K562 (cell line): Measurements from ENCODE around the gene SHISAL2B. TPM values are rescaled to one million over a fixed set of nuclear protein-coding genes. Genes with fewer than 3 reads are reported as not detected.

Source experiments
- ATAC-seq: fragments of 200-7000 bp; cut with Tn5 transposase; 3 replicates; pipeline ENCODE4 v1.9.1; 2020; ENCODE audit warnings: moderate library complexity
- BruUV-seq: library from RNA; stranded (reverse); fragments of 400-500 nt; replicated peaks from 2 replicates; lab custom pipeline; 2021; lab: Mats Ljungman, UMichigan
- CTCF ChIA-PET: fragments of 300-600 bp; formaldehyde crosslinking; extraction: SDS; loops from one replicate; lab custom pipeline; 2021; ENCODE audit warnings: low intra/inter-chr PET ratio; lab: Yijun Ruan, JAX
- POLR2A ChIA-PET: fragments of 300-600, 350-650 bp; sonication (Branson Sonifier 250); formaldehyde crosslinking; extraction: SDS; loops from one replicate; lab custom pipeline; 2021; ENCODE audit warnings: antibody characterized with exemption, inconsistent platforms; lab: Yijun Ruan, JAX
- DNase-seq, 4 experiments: peaks; one replicate each; pipeline versions ENCODE4 v3.0.0 to v3.0.0-alpha.2; 2011 to 2018; ENCODE audit warnings: low spot score in 3 of 4, mixed read lengths in 3 of 4; ENCODE audit errors: extremely low read depth in 1 of 4
- FAIRE-seq: peaks from 2 replicates; lab custom pipeline; 2011; peaks lifted over from hg19 to GRCh38; lab: Jason Lieb, UNC
- H2AFZ ChIP-seq: 2 replicates; pipeline ENCODE4 v1.6.0; 2011; ENCODE audit warnings: low read depth, low read length, control low read depth, inconsistent platforms
- H3K27ac ChIP-seq: fragments of 200-600 bp; 3 replicates; pipeline ENCODE4 v1.8.0; 2011; ENCODE audit warnings: low read depth, mild to moderate bottlenecking, control low read depth, inconsistent platforms, low read length, moderate library complexity, mixed read lengths; ENCODE audit errors: extremely low read depth
- H3K27me3 ChIP-seq, 2 experiments: fragments of 300-600 bp in 1 of 2; 2 replicates in 1 of 2; 3 replicates in 1 of 2; pipeline versions ENCODE4 v1.6.0 to v1.8.0; 2011; ENCODE audit warnings: inconsistent platforms in 2 of 2, low read length in 2 of 2, mild to moderate bottlenecking in 1 of 2, mixed read lengths in 1 of 2, moderate library complexity in 1 of 2; ENCODE audit not compliant: control insufficient read depth in 2 of 2, insufficient read depth in 2 of 2
- H3K36me3 ChIP-seq: fragments of 300-600 bp; 3 replicates; pipeline ENCODE4 v1.8.0; 2011; ENCODE audit warnings: mild to moderate bottlenecking, low read length, inconsistent platforms; ENCODE audit not compliant: control insufficient read depth, insufficient read depth
- H3K4me1 ChIP-seq, 2 experiments: fragments of 200-600 bp in 1 of 2; replicated peaks in 1 of 2; 2 replicates in 1 of 2; 3 replicates in 1 of 2; pipeline versions ENCODE4 v1.5.1 to v1.8.0; 2011; ENCODE audit warnings: inconsistent platforms in 2 of 2, low read length in 2 of 2, mild to moderate bottlenecking in 1 of 2, mixed read lengths in 1 of 2, moderate library complexity in 1 of 2; ENCODE audit not compliant: control insufficient read depth in 2 of 2, insufficient read depth in 2 of 2
- H3K4me2 ChIP-seq: 2 replicates; pipeline ENCODE4 v1.6.1; 2011; ENCODE audit warnings: low read length, control low read depth, inconsistent platforms, mixed read lengths; ENCODE audit not compliant: insufficient read depth
- H3K4me3 ChIP-seq: fragments of 200-600 bp; sonication (generic), shearing (Covaris generic); 2 replicates; pipeline ENCODE4 v1.5.1; 2016; ENCODE audit warnings: control low read depth, inconsistent platforms
- H3K79me2 ChIP-seq: fragments of 200-600 bp; 3 replicates; pipeline ENCODE4 v1.8.0; 2011; ENCODE audit warnings: low read length, inconsistent platforms; ENCODE audit not compliant: control insufficient read depth, insufficient read depth
- H3K9ac ChIP-seq, 2 experiments: 2 replicates each; pipeline versions ENCODE4 v1.6.0 to v1.6.1; 2011; ENCODE audit warnings: low read depth in 2 of 2, low read length in 2 of 2, control low read depth in 1 of 2, inconsistent platforms in 1 of 2, mild to moderate bottlenecking in 1 of 2, mixed read lengths in 1 of 2; ENCODE audit not compliant: insufficient read depth in 1 of 2
- H3K9me1 ChIP-seq: one replicate; pipeline ENCODE4 v1.6.0; 2011; ENCODE audit warnings: inconsistent platforms, mild to moderate bottlenecking, low read length, moderate library complexity; ENCODE audit not compliant: control insufficient read depth, insufficient read depth
- H3K9me3 ChIP-seq: replicated peaks from 2 replicates; pipeline ENCODE4 v1.5.1; 2011; ENCODE audit warnings: low read depth, low read length, inconsistent platforms; ENCODE audit not compliant: control insufficient read depth, insufficient read depth
- H4K20me1 ChIP-seq: replicated peaks from 2 replicates; pipeline ENCODE4 v1.6.1; 2011; ENCODE audit warnings: low read length, inconsistent platforms, mixed read lengths; ENCODE audit not compliant: control insufficient read depth, insufficient read depth
- DNMT1 ChIP-seq: fragments of 450-650 bp; IDR thresholded peaks from 2 replicates; pipeline ENCODE4 v1.6.1; 2016; ENCODE audit warnings: antibody characterized with exemption, mild to moderate bottlenecking
- MCM5 ChIP-seq: fragments of 450-650 bp; IDR thresholded peaks from 2 replicates; pipeline ENCODE4 v1.6.1; 2016; ENCODE audit warnings: low read depth
- RFX1 ChIP-seq: fragments of 450-650 bp; IDR thresholded peaks from 2 replicates; pipeline ENCODE4 v1.6.1; 2016; ENCODE audit warnings: mild to moderate bottlenecking, moderate library complexity
- ZNF384 ChIP-seq: IDR thresholded peaks from 2 replicates; pipeline ENCODE4 v1.6.1; 2012; ENCODE audit warnings: low read depth, low read length, improper control_type of control experiment
- ZNF583 ChIP-seq: fragments of 250-450 bp; sonication (Bioruptor Pico); IDR thresholded peaks from 2 replicates; pipeline ENCODE4 v1.4.0; 2020
- WGBS: fragments of 100-300 bp; shearing (Covaris generic); methylation state at CpG from one replicate; pipeline ENCODE4 v1.1.6; 2016; ENCODE audit warnings: low coverage, mixed read lengths; ENCODE audit not compliant: insufficient coverage; ENCODE audit errors: missing lambda C conversion rate; 5-methylcytosine and 5-hydroxymethylcytosine counted together
- in situ Hi-C: fragments of 300-500 bp; cut with MboI; formaldehyde crosslinking; loops from 4 replicates; pipeline ENCODE4 v1.15.0; 2018; ENCODE audit warnings: inconsistent platforms, mixed read lengths
- intact Hi-C: fragments of 100-400 bp; cut with micrococcal nuclease; formaldehyde crosslinking; loops from 2 replicates; pipeline ENCODE4 v1.14.2; 2022
- polyA plus RNA-seq, 8 experiments: library from polyadenylated mRNA; depleted of rRNA in 4 of 8; stranded (reverse) in 5 of 8; unstranded in 3 of 8; fragments of >200 nt; fragmentation: Nextera tagmentation in 2 of 8; fragmentation: Illumina TruSeq in 1 of 8; extraction: Ambion mirVana in 2 of 8; extraction: Trizol in 1 of 8; gene quantifications; 2 replicates each; pipeline versions ENCODE4 v1.2.1 to v1.2.3, GENCODE V29; 2011 to 2014; ENCODE audit warnings: inconsistent platforms in 1 of 8, missing spikeins in 1 of 8
- total RNA-seq, 7 experiments: library from RNA; depleted of rRNA in 6 of 7; stranded (reverse); fragments of >200 nt in 6 of 7; fragmentation: Illumina TruSeq in 2 of 7; extraction: Trizol in 2 of 7; gene quantifications; 2 replicates each; pipeline versions ENCODE4 v1.2.1 to v1.2.3, GENCODE V29; 2011 to 2021; ENCODE audit warnings: low replicate concordance in 1 of 7

The SHISAL2B gene
- total and polyA plus RNA-seq, 9 of the 15 experiments (the other 6 are each of a cell fraction or from before 2014, with no cell fraction given): not detected

- WGBS: 0% methylated on average over 3 of the region's 3 CpGs
- DNase-seq (no peak), FAIRE-seq (no peak), ATAC-seq (no peak)
- Histone ChIP-seq H3K9me3 (no peaks in the 10 kb centered on the region), H3K9ac (no peak overlapping the region), H3K27me3 (0 out of 5 replicates have a peak, but pooled peaks cover 0 to 3% of the 10 kb centered on the region in 2 experiments), H3K79me2 (no peaks in the 10 kb centered on the region), H3K4me3 (no peak overlapping the region), H3K4me2 (no peak overlapping the region), H3K27ac (no peak overlapping the region), H4K20me1 (no peaks in the 10 kb centered on the region), H3K4me1 (no peaks in the 10 kb centered on the region), H3K36me3 (no peaks in the 10 kb centered on the region), H3K9me1 (no peaks in the 10 kb centered on the region), H2AFZ (no peak overlapping the region)
- intact Hi-C loops: no loop called here
- TF ChIP-seq ZNF384: no peak
- no peak for TF ChIP-seq MCM5
- no peak for TF ChIP-seq ZNF583 (CRISPR knock-in tag)
- in situ Hi-C loops: no loop called here
- ChIA-PET POLR2A (no interaction called here), CTCF (no interaction called here)
- BruUV-seq: no TSS peak
Observed at GRCh38 chr5:64671678-64672077, 18.6 kb upstream of the SHISAL2B start.

GRCh38 chr5:64678374-64678773 is 11.9 kb upstream of the SHISAL2B start:
- Histone ChIP-seq H3K9ac (no peak overlapping the region), H3K4me2 (no peak overlapping the region), H3K27ac (no peak overlapping the region), H3K36me3 (no peaks in the 10 kb centered on the region), H3K4me3 (no peak overlapping the region), H3K9me3 (no peaks in the 10 kb centered on the region), H2AFZ (no peak overlapping the region), H4K20me1 (no peaks in the 10 kb centered on the region), H3K79me2 (no peaks in the 10 kb centered on the region), H3K27me3 (peaks cover 3 to 4% of the 10 kb centered on the region in 2 experiments; a peak in 1 of 5 replicates), H3K9me1 (no peaks in the 10 kb centered on the region), H3K4me1 (no peaks in the 10 kb centered on the region)
- intact Hi-C loops: no loop called here
- ATAC-seq (peak; percentile 34; the same call in 1 of the 3 replicates), DNase-seq (no peak), FAIRE-seq (no peak)
- in situ Hi-C loops: no loop called here
- TF ChIP-seq RFX1 (peak; percentile 88), DNMT1 (no peak)
- BruUV-seq: no TSS peak
- ChIA-PET CTCF (no interaction called here), POLR2A (interaction anchor here (0.7 kb wide), 1 partner anchor 20 kb away, joined by 3 read pairs; no protein-coding TSS in a partner anchor)
- WGBS: 0% methylated on average over 5 of the region's 5 CpGs
